Medulla oblongata (tissue), 1 donor: ENCODE data around the gene ABCA6.
"Not testable (repeated sequence)": the region's sequence is repeated elsewhere in the genome, so short reads cannot be mapped to it uniquely, and the experiment has no call there.

Source experiments
- DNase-seq: peaks from one replicate; pipeline ENCODE4 v3.0.0-alpha.2; 2015; ENCODE audit errors: extremely low spot score

ABCA6 gene

DNA sequence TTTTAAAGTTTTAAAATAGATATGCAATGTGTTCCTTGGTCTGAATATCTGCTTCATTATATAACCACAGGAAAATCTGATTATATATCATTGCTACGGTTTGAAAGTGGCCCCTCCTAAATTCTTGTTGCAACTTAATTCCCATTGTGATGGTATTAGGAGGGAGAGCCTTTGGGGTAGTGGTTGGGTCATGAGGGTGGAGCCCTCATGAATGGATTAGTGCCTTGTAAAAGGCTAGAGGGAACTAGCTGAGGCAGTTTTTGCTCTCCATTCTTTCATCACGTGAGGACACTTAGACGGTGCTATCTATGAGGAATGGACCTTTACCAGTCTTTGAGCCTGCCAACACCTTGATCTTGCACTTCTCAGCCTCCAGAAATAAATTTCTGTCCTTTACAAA, 7.6 kb downstream of the ABCA6 start:
- DNase-seq, result no peak

DNA sequence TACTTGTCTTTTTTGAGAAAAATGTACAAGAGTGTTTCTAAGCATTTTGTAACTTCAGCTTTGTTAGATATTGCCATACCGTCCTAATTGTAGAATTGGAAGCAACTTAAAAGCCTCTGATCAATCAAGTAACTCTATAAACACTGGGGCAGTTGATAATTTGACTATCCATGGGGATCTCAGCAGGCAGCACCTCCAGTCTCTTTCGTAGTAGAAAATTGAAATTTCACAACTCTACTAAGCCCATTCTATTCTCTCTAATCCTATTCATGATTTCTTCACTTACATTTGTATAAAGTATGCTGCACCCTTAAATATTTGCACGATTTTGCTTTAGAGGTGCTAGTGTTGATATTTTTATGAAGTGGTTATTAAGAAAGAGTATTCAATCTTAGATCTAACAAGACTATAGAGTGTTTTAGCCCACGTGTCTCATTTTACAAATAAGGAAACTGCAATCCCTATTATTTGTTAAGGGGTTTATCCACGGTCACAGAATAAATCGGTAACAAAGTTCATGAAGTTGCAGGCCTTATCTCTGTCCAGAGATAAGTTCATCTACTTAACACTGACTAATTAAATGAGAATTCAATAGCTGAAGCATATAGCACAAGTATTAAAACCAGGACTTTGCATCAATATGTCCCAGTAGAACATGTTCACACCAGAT, 10.9 kb downstream of the ABCA6 start:
- no peak for DNase-seq

DNA sequence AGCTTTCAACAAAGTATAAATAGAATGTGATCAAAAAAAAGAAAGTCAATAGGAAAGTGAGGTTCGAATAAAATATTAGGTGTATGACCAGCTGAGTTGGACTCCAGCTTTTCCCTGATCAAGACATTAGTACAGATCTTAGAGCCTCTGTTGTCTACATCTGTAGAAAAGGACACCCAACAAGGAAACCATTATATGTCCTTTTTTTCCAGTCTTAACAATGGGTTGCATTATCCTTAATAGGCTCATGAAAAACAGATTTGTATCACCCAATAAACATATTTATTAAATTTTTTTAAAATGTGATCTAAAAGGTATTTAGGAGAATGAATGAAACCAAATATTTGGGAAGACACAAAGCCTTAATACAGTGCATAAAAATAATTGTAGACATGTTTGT, 18.1 kb downstream of the ABCA6 start:
- peak; percentile 26 for DNase-seq

DNA sequence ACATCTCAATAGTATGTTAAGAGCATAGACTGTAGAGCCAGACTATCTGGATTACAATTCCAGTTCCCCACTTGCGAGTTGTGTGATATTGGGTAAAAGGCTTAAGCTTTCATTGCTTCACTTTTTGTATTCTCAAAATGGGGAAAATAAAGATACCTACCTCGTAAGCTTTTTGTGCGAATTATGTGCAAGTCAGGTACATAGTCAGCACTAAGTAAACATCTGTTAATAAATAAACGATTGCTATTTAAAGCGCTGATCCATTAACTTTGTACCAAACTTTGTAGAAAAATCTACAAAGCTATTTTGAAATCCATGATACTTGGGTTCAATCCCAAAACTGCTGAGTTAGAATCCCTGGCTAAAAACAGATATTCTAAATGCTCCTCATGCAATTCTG, 19.6 kb downstream of the ABCA6 start:
- DNase-seq, result no peak

DNA sequence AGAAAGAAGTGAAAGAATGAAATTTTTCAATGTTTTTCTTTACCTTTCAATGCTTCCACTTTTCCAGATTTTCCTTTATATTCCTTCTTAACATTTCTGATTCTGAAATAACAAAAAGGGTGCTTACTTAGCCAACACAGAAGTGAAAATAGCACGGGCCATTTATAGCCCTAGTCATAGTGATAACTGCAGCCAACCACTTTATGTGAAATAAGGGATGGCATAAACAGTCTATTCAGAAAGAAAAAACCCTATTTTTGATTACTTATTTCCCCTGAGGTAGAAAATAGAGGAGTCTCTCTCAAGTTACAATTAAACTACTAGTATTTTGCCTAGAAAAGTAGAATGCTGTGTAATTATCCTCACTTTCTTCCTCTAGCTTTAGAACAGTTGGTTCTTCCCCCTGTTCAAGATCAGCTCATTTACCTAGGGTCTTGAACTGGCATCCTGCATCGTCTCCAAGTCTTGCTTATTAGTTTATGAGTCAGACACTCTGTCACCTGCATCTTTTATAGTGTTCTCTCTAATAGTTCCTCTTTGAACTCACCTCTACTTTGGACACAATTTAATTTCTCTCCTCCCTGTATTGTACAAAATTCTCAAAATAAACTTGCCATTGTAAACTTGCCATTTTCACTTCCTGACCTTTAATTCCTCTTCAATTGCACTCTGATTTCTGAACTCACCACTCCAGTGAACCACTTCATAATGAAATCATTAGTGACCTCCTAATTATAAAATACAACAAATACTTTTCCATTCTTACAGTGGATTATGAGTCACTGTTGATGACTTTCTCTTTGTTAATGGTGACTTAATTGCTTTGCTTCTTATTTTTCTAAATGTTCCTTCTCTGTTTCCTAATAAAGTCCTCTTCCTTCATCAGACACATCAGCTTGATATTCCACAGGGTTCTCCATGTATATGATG, 23.6 kb downstream of the ABCA6 start:
- DNase-seq, result peak; percentile 13

DNA sequence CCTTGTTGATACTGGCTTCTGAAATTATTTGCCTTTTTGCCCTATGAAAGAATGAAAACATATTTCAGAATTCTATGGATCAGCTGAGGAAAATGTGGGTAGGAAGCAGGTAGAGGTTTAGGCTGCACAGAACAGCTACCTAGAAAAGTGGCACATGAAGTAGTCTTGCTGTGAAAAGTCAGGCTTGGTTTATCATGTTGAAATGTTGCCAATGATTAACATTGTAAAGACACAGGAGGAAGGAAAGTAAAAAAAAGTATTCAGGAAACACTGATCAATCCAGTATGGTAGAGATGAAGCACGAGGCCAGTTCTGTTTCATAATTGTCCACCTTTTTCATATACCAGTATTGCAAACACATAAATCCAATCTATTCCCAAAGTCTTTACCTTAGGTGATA, 29.9 kb downstream of the ABCA6 start:
- DNase-seq, result no peak

DNA sequence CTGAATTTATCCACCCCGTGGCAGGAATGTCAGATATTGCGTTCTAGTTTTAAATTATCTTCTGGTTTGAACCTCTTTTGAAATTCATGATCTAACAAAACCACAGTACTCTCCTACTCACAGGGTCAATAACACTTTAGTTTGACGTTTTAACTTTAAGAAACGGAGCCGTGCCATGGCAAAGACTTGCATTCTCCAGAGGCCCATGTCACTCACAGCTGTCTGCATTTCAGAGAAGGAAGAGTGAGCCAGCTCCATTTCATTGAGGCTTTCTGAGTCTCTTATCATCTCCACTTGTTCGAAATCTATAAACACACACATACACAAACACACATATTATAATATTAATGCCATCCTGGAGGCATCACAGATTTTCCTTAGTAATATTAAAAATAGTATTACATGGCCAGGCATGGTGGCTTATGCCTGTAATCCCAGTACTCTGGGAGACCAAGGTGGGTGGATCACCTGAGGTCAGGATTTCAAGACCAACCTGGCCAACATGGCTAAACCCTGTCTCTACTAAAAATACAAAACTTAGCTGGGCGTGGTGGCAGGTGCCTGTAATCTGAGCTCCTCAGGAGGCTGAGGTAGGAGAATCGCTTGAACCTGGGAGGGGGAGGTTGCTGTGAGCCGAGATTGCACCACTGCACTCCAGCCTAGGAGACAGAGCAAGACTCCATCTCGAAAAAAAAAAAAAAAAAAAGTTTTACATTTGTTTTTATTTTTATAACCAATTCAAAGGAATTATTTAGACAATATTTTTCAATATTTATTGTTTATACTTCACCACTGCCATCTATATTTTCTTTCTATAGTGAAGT, 35.6 kb downstream of the ABCA6 start:
- no peak for DNase-seq

DNA sequence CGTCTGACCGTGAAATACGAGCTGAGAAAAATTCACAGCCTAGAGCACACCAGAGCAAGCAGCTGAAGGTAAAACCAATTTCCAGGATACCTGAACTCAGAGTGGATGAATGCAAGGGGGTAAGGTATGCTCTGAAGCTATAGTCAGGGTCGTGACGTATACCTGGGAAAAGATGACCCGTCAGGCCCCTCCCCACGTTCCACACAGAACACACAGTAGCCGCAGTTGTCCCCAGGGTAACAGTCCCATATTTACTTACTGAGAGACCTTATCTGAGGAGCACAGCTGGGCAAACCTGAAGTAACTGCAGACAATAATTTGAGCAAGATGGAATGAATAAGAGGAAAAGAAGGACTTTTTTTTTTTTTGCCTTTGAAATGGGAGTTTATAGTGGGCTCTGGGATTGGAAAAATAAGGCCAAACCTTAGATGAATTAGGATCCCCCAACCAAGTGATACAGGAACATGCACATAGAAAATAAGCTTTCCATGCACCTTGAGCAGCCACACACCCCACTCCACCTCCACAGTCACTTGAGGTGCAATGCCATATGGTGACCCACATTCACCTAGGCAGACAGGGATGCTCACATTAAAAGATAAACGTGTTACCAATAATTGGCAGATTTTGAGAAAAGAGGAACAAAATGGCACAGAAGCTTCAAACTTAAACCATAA, 38.0 kb downstream of the ABCA6 start:
- no peak for DNase-seq

DNA sequence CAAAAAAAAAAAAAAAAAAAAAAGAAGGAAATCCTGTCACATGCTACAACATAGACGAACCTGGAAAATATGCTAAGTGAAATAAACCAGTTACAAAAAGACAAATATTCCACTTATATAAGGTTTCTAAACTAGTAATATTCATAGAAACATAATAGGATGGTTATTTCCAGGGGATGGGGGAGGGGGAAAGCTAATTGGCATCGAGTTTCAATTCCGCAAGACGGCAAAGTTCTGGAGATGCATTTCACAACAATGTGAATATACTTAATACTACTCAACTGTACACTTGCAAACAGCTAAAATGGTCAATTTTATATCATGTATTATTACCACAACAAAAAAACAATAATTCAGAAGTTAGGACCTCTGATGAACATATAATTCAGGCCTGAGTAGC, 43.1 kb downstream of the ABCA6 start:
- no peak for DNase-seq

DNA sequence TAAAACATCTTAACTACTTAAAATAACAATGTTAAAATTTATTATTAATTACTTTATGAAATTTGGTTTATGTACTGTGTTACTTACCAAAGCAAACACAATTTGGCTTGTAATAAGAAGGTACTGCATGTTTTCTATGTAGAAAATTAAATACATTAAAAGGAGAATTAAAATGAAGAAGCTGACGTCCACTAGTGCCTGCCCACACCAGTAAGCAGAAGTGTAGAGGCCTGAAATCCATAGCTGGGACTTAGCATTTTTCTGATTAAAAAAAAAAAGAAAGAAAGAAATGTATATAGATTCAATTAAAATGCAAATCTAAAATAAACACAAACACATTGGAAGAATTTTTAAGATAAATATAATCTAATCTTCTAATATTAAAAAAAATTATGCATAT, 45.2 kb downstream of the ABCA6 start:
- no peak for DNase-seq

DNA sequence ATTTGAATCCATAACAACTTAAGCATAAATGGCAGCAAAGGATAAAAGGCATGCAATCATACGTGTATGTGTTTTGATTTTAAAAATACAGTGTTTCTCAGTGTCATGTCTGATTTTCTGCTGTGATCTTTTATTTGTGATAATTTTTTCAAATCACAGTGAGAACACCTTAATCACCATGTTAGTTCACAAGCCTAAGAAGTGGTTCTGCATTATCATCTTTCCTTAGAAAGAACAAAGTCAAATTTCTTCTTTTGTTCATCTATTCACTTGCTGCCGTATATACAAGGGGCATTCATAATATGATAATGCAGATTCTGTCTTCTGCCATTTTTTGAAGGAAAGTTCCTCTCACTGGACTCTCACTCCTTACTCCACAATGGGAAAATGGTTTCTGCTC, 47.7 kb downstream of the ABCA6 start:
- DNase-seq, result no peak

DNA sequence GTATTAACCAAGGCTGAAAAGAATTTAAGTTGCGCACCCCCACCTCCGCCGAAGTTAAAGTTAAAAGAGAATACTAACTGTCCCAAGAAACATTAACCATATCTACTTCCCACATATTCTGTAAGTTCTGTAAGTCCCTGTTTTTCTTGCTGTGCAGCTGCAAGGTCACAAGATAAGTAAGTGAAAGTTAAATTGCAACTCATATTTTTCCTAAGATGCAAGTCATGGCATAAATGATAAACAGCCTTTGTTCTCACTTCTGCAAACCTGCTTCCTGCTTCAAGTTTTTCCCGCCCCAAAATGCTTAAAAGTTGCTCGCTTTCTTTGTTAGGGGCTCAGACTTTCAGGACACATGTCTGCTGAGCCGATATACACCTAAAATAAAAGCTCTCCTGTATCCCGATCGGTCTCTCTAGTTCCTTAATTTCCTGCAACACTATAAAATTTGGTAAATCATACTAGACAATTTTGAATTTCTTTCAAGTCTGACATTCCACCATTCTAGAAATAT, 48.4 kb downstream of the ABCA6 start:
- DNase-seq, result peak; percentile 21

DNA sequence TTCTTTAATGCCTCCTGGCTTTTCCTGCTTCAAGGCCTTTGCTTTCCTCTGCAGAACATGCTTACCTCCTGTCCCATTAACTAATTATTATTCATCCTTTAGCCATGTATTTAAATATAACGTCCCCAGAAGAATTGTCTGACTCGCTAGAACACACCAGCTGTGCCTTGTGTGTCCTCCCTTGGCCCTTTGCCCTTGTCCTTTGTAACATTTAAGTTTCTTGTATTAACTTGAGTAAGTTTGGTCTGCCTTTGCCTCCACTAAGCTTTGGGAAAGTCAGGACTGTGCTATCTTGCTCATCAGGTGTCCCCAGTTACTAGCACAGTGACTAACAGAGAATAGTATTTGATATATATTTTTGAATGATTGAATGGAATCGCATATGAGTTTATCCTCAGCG, 51.3 kb downstream of the ABCA6 start:
- DNase-seq, result no peak

DNA sequence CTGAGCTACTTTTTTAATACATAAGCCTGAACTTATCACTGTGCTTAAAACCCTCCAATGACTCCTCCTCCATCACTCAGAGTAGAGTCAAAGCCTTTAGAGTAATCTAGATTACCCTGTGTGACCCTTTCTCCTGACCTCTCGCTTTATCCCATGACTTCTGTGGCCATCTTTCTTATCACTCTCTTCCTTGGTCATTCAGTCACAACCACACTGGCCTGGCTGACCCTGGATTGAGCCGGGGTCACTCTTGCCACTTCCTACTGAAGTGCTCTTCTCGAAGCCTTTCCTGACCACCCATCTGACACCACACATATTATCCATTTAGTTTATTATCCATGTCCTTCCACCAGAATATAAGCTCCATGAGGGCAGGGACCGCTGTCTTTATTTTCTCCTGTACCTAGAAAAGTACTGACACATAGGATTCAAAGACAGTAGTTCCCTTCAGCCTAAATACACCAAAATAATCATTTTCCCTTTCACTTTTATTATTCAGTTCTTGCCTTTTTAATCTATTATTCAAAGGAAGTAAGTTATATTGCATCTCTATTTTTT, 53.0 kb downstream of the ABCA6 start:
- DNase-seq, result no peak

DNA sequence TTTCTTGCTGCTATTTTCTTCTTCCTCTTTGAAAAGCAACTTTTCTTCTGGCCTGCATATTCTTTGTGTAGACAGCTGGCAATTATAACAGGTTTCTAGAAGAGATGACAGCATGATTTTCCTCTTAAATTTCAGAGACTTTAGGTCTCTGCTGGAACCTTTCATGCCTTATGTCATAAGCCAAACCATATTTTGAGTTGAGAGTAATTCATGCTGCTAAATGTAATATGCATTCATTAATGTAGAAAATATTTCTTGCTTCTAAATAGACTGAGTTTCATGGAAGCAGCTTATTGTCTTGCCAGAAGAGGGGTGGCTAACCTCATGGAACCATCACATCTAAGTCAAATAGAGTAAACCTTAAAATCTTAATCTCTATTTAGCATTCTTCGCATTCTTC, 55.1 kb downstream of the ABCA6 start:
- no peak for DNase-seq

DNA sequence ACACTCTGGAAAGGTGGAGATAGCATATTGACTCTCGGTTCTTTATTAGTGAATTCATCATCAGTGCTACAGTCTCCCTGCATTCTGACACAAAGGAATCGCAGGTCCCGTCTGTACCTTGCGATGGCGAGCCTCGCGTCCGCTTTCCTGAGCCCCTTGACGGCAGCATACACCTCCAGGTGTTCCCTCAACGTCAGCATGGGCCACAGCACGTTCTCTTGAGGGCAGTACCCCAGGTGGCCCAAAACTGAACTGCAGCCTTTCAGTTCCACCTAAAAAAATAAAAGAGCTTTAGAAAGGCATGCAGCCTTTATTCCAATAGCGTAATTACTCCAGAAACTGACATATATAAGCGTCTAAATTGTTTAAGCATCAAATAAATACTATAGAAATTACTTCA, 56.8 kb downstream of the ABCA6 start:
- DNase-seq, result no peak

DNA sequence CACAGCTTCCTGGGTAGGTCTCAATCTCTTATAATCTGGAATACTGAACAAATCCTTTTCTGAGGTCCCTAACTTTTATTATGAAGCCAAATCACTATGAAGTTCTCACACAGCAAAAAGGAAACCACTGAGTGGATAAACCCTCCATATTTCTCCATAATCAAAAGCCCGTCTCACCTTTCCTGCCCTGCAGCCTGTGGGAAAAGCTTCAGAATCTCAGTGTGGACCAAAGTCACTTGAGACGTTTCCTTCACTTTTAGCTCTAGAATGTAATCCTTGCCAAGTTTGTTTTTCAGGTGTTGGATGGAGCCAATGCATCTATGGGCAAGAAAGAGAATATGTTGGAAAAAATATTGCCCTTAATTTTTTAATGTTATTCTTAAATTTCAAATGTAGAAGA, 59.0 kb downstream of the ABCA6 start:
- no peak for DNase-seq

DNA sequence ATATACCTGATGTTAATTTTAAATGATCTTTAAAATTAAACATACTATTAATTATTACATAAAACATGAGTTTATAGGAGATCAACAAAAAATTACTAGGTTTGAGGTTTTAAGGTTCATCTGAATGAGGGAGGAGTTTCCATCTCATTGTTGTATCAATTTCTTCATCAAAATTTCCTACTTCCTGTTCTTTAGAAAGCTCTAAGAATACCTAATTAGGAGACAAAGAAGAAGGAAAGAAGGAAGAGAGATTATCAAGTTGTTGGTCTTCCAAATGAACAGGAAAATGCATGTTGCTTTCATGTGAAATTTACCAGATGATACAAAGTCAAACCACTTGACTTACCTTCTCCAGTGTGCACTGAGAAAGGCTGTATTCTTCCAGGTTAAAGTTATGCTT, 62.8 kb downstream of the ABCA6 start:
- no peak for DNase-seq

DNA sequence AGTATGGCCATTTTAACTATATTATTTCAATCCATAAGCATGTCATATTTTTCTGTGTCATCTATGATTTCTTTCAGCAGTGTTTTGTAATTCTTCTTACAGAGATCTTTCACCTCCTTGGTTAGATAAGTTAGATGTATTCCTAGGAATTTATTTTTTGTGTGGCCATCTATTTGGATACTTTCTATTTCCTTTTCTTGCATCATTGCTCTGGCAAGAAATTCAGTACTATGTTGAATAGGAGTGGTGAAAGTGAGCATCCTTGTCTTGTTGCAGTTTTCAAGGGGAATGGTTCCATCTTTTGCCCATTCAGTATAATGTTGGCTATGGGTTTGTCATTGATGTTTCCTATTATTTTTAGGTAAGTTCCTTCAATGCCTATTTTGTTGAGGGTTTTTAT, 65.9 kb downstream of the ABCA6 start:
- no peak for DNase-seq

DNA sequence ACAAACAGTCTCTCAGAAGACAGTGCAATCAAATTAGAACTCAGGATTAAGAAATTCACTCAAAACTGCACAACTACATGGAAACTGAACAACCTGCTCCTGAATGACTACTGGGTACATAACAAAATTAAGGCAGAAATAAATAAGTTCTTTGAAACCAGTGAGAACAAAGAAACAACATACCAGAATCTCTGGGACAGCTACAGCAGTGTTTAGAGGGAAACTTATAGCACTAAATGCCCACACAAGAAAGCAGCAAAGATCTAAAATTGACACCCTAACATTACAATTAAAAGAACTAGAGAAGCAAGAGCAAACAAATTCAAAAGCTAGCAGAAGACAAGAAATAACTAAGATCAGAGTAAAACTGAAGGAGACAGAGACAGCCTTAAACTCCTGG, 68.3 kb downstream of the ABCA6 start:
- DNase-seq, result not testable (repeated sequence)

DNA sequence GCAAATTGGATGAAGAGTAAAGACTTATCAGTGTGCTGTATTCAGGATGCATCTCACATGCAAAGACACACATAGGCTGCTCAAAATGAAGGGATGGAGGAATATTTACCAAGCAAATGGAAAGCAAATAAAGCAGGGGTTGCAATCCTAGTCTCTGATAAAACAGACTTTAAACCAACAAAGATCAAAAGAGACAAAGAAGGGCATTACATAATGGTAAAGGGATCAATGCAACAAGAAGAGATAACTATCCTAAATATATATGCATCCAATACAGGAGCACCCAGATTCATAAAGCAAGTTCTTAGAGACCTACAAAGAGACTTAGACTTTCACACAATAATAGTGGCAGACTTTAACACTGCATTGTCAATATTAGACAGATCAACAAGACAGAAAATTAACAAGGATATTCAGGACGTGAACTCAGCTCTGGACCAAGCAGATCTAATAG, 68.9 kb downstream of the ABCA6 start:
- not testable (repeated sequence) for DNase-seq
